Activated CD8-positive, alpha-beta T cell treated with anti-CD3 and anti-CD28 coated beads, Interleukin-2, amount 10 ng/mL, durations not matched to agents 7 days and 5 days (primary cell): ENCODE data around the gene HGD. TPM values are rescaled to one million over a fixed set of nuclear protein-coding genes. Genes with fewer than 3 reads are reported as not detected.

ENCODE experiments used
- ATAC-seq: fragments of 150-1000 bp; cut with Tn5 transposase; one replicate; pipeline ENCODE4 v1.10.0; 2021; ENCODE audit warnings: moderate library complexity
- CTCF ChIA-PET: fragments of 350-600 bp; sonication (Branson Sonifier 250); formaldehyde crosslinking; loops from one replicate; lab custom pipeline; 2021; ENCODE audit warnings: antibody characterized with exemption; lab: Charles Lee
- POLR2A ChIA-PET: fragments of 350-600 bp; sonication (Branson Sonifier 250); formaldehyde crosslinking; loops from one replicate; lab custom pipeline; 2021; ENCODE audit warnings: antibody characterized with exemption; lab: Charles Lee
- DNase-seq: peaks from one replicate; pipeline ENCODE4 v3.0.0-alpha.2; 2020
- H3K27ac Mint-ChIP-seq: one replicate; pipeline ENCODE4 v1.8.0; 2021; ENCODE audit warnings: mild to moderate bottlenecking, mixed read lengths
- H3K27me3 Mint-ChIP-seq: one replicate; pipeline ENCODE4 v1.8.0; 2021; ENCODE audit warnings: low read depth, mixed read lengths
- H3K36me3 Mint-ChIP-seq: one replicate; pipeline ENCODE4 v1.8.0; 2021; ENCODE audit warnings: low read depth, mixed read lengths
- H3K4me1 Mint-ChIP-seq: one replicate; pipeline ENCODE4 v1.8.0; 2021; ENCODE audit warnings: low read depth, mixed read lengths
- H3K4me3 Mint-ChIP-seq: one replicate; pipeline ENCODE4 v1.8.0; 2021; ENCODE audit warnings: mild to moderate bottlenecking, mixed read lengths
- H3K9me3 Mint-ChIP-seq: one replicate; pipeline ENCODE4 v1.8.0; 2022; ENCODE audit warnings: mixed read lengths; ENCODE audit not compliant: insufficient read depth
- total RNA-seq, 2 experiments: library from RNA; stranded (reverse); gene quantifications; one replicate each; pipeline ENCODE4 v1.2.3, GENCODE V29; 2021

Gene HGD
- total RNA-seq, 2 experiments from 2014 or later, result 0.26 to 0.29 TPM

DNA sequence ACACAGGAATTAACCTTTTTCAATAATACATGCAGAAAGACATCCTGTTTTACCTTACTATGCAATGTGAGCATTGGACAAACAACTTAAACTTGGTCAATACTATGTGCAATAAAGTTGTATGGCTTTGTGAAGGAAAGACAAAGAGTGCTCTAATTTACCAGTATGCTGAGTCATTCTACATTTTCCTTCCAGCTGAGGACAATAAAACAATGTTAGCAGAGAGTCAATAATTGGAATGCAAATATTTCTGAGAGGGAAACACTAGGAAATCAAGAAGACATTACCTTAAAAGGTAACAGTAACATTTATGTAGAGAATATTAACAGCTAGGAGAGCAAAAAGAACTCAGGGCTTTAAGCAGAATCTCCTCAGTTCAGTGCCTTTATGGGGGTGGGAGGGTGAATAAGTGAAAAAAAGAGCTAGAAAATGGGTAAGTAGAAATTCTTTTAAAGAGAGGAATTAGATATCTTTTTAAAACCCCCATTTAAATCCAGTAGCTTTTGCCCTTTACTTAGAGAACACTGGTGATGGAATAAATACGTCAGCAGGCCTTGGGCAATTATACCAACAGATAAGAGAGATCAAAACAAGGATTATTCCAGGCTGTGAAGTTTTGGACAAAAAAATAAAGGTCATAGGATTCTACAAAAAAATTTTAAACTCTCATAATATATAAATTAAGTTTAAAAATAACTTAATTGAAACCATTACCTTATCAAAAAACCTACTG is 11.6 kb upstream of the HGD start:
- H3K4me1 Mint-ChIP-seq, result no peaks in the 10 kb centered on the region
- H3K9me3 Mint-ChIP-seq, result no peaks in the 10 kb centered on the region
- no peak for DNase-seq
- H3K27ac Mint-ChIP-seq, result no peak overlapping the region
- H3K4me3 Mint-ChIP-seq, result no peak overlapping the region
- H3K36me3 Mint-ChIP-seq, result peaks cover 14% of the 10 kb centered on the region
- ATAC-seq, result no peak
- ChIA-PET POLR2A (no interaction called here), CTCF (no interaction called here)
- H3K27me3 Mint-ChIP-seq, result no peaks in the 10 kb centered on the region

DNA sequence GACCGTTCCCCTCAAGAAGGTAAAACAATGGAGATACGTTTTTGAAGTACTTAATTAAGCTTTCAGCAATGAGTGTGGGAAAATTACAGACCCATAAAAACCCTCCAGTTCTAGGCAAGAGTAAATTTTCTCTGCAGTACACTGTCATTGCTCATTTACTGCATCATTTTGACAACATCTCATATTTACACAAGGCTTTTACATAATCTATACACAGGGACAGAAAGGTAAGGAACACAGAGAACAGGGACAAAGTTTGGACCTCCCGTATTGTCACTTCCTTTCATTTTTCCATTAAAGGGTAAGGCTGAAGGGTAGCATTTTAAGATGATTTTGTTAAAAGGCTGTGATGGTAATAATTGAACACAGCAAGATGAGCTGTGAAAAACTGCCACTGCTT is 7.4 kb upstream of the HGD start:
- no peak overlapping the region for H3K27ac Mint-ChIP-seq
- H3K4me3 Mint-ChIP-seq, result no peak overlapping the region

DNA sequence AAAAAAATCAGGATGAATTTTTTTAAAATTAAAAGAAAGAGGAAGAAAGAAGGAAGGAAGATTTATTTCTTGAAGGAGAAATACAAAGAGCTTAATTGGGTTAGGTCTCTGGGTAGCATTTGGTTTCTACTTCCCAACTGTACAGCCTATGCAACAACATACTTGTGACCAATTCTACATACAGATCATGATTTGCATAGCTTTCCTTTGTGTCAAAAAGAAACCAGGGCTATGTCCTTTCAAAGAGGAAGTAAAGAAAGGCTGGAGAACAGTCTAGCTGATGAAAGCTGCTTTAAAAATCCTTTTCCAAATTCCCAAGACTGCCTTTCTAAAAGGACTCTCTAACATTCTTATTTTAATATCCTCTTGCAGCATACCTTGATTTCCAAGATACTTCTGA is 6.1 kb upstream of the HGD start:
- ChIA-PET CTCF (interaction anchor here (1.0 kb wide), 1 partner anchor 107 kb away, joined by 3 read pairs; no protein-coding TSS in a partner anchor), POLR2A (no interaction called here)
- Mint-ChIP-seq H3K36me3 (peaks cover 8% of the 10 kb centered on the region), H3K4me1 (no peaks in the 10 kb centered on the region), H3K4me3 (no peak overlapping the region), H3K27ac (no peak overlapping the region), H3K27me3 (no peaks in the 10 kb centered on the region), H3K9me3 (no peaks in the 10 kb centered on the region)
- no peak for ATAC-seq
- no peak for DNase-seq

More for the DNA sequence above, 7.4 kb upstream of the HGD start:
- no peaks in the 10 kb centered on the region for H3K9me3 Mint-ChIP-seq
- H3K36me3 Mint-ChIP-seq, result peaks cover 8% of the 10 kb centered on the region
- ATAC-seq (no peak), DNase-seq (no peak)
- POLR2A ChIA-PET, result no interaction called here
- CTCF ChIA-PET, result no interaction called here
- H3K27me3 Mint-ChIP-seq, result no peaks in the 10 kb centered on the region
- no peaks in the 10 kb centered on the region for H3K4me1 Mint-ChIP-seq

DNA sequence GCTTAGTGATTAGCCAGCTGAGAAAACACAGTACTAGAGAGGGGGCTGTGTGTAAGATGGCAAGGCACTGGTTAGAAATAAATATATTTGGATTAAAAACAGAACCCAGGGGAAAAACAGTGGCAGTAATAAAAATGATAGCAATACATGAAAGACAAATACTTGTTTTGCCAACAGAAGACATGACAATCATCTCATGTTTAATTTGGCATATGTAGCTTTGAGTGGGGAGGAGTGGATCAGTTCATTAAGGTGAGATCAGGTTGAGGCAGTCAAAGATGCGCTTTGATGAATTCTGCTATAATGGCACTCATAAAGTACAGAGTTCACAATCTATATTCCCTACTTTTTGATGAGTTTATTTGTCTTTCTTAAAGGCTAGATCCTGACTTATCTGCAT is 3.4 kb upstream of the HGD start:
- CTCF ChIA-PET, result no interaction called here
- H3K4me1 Mint-ChIP-seq, result no peaks in the 10 kb centered on the region
- H3K27me3 Mint-ChIP-seq, result peaks cover 2% of the 10 kb centered on the region
- ATAC-seq (no peak), DNase-seq (no peak)
- no peak overlapping the region for H3K27ac Mint-ChIP-seq
- POLR2A ChIA-PET, result no interaction called here
- no peak overlapping the region for H3K4me3 Mint-ChIP-seq
- H3K36me3 Mint-ChIP-seq, result peaks cover 4% of the 10 kb centered on the region
- no peaks in the 10 kb centered on the region for H3K9me3 Mint-ChIP-seq

DNA sequence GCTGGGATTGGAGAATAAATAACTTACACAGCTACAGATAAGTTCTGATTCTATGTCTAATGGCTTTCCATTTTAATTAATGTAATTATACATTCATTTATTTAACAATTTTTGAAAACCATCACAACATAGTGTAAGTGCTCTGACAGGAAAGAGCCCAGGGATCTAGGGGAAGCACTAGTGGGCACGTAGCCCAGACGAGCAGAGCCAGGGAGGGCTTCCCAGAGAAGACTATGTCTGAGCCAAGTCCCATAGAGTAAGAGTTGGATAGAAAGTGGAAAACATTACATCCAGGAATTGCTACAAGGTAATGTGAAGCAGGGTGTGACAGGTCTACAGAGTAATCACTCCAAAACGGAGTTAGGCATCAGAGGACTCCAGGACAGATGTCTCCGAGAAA is 2.9 kb upstream of the HGD start:
- no peak overlapping the region for H3K27ac Mint-ChIP-seq
- ChIA-PET CTCF (no interaction called here), POLR2A (no interaction called here)
- H3K36me3 Mint-ChIP-seq, result peaks cover 4% of the 10 kb centered on the region
- no peaks in the 10 kb centered on the region for H3K4me1 Mint-ChIP-seq
- peaks cover 2% of the 10 kb centered on the region for H3K27me3 Mint-ChIP-seq
- no peak for DNase-seq
- H3K9me3 Mint-ChIP-seq, result no peaks in the 10 kb centered on the region
- no peak for ATAC-seq
- H3K4me3 Mint-ChIP-seq, result no peak overlapping the region

DNA sequence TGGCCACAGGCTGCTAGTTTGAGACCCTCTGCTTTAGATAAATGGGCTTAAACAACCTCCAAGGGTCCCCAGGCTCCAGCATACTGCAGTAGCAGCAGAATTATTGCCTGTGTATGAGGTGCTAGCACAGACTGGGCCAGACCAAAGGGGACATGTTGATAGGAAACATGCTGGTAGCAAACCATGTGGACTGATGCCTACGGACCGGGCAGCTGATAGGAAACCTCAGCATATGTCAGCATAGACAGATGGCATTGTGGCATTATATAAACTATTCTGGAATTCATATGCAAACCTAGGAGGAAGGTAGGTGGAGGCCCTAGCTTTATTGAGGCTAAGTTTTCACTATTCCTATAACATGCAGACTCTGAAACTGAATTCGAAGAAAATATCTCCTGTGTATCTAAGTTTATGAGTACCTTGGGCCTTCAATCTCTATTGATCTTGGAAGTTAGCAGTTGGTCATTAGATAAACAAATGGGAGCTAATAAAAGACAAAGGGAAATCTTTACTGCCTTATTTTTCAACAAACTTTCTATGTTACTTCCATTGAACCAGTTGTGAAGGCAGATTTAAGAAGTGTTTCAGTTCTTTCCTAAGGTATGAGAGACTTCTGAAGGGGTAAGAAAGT is 1.7 kb upstream of the HGD start:
- H3K4me3 Mint-ChIP-seq, result no peak overlapping the region
- CTCF ChIA-PET, result interaction anchor here (1.1 kb wide), 1 partner anchor 111 kb away, joined by 3 read pairs; no protein-coding TSS in a partner anchor
- peaks cover 2% of the 10 kb centered on the region for H3K27me3 Mint-ChIP-seq
- H3K9me3 Mint-ChIP-seq, result no peaks in the 10 kb centered on the region
- no peaks in the 10 kb centered on the region for H3K36me3 Mint-ChIP-seq
- H3K27ac Mint-ChIP-seq, result no peak overlapping the region
- ATAC-seq (no peak), DNase-seq (no peak)
- POLR2A ChIA-PET, result no interaction called here
- no peaks in the 10 kb centered on the region for H3K4me1 Mint-ChIP-seq

DNA sequence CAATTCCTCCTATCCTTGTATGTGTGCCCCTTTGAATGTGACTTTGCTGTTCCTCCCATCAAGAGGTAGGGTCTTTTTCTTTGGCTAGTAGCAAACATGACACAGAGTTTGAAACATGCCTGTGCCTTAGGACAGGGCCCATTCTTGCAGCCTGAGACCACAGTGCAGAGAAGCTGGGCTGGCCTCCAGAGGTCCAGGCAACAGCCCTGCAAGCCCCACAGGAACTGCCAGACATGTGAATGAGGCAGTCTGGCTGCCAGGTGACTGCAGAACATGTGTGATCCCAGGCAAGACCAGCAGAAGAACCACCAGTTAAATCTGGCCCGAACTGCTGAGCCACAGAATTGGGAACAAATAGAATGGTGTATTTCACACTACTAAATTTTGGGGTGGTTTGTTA is 1.2 kb upstream of the HGD start:
- POLR2A ChIA-PET, result interaction anchor here (0.8 kb wide), 1 partner anchor 83 kb away, joined by 4 read pairs; no protein-coding TSS in a partner anchor
- Mint-ChIP-seq H3K4me1 (peaks cover 4% of the 10 kb centered on the region), H3K36me3 (no peaks in the 10 kb centered on the region), H3K4me3 (no peak overlapping the region), H3K27ac (no peak overlapping the region), H3K9me3 (no peaks in the 10 kb centered on the region), H3K27me3 (peaks cover 2% of the 10 kb centered on the region)
- CTCF ChIA-PET, result interaction anchor here (1.1 kb wide), 1 partner anchor 112 kb away, joined by 3 read pairs; no protein-coding TSS in a partner anchor
- DNase-seq, result no peak
- ATAC-seq, result no peak

DNA sequence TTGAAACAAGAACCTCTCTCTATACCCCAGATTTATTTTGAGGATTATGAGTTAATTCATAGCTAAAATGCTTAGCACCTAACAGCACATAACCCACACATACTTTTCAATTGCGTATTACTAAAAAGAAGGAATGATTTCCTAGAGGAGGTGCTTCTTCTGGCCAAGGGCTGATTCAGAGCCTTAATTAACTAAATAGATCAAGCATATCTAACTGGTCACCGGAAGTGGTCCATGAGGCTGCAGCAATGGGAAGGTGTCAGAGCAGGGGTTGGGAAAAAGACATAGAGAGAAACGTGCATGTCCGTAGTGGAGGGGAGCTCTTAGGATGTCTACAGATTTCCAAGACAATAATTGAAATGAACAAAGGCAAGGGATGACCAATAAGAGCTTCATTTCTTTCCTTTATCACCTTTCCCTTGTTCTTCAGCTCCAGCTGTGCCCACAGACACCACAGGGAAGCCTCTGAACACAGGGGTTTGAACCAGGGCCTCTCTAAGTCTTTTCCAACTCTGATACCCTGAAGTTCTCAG is 467 bp downstream of the HGD start:
- Mint-ChIP-seq H3K4me3 (no peak overlapping the region), H3K4me1 (peaks cover 4% of the 10 kb centered on the region), H3K27ac (no peak overlapping the region), H3K36me3 (peaks cover 3% of the 10 kb centered on the region), H3K27me3 (peaks cover 2% of the 10 kb centered on the region), H3K9me3 (peaks cover 4% of the 10 kb centered on the region)
- CTCF ChIA-PET, result no interaction called here
- POLR2A ChIA-PET, result no interaction called here
- ATAC-seq, result no peak
- no peak for DNase-seq

DNA sequence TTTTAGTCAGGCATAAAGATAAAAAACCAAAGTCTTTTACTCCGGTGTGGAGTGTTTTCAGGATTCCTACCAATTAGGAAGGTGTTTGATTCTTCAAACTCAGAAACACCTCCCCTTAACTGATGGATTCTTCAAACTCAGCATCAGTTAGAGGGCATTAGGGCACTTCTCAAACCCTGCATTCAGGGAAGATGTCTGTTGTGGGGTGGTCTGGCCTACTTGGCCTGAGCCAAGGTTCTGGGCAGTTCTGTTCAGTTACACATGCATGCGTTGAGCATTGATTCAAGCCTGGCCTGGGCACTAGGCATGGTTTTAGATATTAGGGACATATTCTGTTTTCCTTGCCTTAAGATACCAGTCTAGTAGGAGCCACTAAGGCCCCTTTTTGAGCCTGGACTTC is 1.0 kb downstream of the HGD start:
- peaks cover 4% of the 10 kb centered on the region for H3K4me1 Mint-ChIP-seq
- no peak for ATAC-seq
- POLR2A ChIA-PET, result no interaction called here
- peaks cover 2% of the 10 kb centered on the region for H3K27me3 Mint-ChIP-seq
- CTCF ChIA-PET, result no interaction called here
- H3K4me3 Mint-ChIP-seq, result no peak overlapping the region
- H3K36me3 Mint-ChIP-seq, result peaks cover 3% of the 10 kb centered on the region
- peaks cover 4% of the 10 kb centered on the region for H3K9me3 Mint-ChIP-seq
- no peak for DNase-seq
- no peak overlapping the region for H3K27ac Mint-ChIP-seq

DNA sequence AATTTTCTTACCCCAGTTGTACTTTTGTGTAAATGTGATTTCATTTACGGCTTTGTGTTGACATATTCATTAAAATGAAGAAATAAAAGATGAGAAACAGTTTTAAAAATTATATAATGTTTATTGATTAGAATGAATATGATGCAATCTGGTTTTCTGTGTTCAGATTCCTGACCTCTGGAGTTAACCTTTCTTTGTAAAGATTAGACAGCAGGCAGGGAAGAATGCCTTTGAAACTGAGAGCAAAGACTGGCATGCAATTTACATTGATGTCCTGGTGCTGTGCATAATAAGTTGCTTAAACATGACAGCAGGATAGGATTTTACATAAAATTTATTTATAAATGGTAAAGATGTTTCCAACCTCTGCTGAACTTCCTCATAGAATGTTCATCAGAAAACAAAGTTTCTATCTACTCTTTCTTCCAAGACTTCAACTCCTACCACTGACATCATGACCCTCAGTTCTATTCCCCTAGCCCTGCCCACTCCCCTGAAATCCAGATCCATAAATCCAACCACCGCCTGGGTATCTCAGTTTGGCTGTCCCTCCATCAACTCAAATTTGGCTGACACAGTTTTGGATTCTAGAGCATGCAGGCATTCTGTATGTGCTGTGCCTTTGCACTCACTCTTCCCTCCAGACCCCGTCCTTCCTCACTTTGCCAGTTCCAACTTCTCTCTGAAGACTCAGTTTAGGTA is 1.7 kb downstream of the HGD start:
- DNase-seq (no peak), ATAC-seq (no peak)
- Mint-ChIP-seq H3K4me3 (no peak overlapping the region), H3K4me1 (peaks cover 4% of the 10 kb centered on the region), H3K36me3 (peaks cover 3% of the 10 kb centered on the region), H3K9me3 (peaks cover 4% of the 10 kb centered on the region), H3K27ac (no peak overlapping the region), H3K27me3 (peaks cover 4% of the 10 kb centered on the region)
- CTCF ChIA-PET, result no interaction called here
- POLR2A ChIA-PET, result no interaction called here

DNA sequence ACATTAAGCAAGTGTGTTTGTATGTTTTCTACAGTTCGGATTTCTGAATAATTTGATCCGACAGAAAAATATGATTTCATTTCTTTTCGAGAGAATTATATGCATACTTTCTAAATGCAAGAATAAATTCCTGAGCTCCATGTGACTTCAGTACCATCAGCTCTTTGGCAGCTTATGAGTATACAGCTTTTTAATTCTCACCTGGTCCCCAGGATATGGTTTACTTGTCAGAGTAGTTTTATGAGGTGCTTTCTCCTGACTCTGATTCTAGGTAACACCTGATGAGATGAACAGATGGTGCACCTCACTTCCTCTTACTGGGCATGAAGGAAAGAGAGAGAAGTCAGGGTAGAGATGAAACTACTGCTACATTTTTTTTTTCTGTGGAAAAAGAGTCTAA is 3.1 kb downstream of the HGD start:
- DNase-seq (no peak), ATAC-seq (no peak)
- POLR2A ChIA-PET, result no interaction called here
- H3K27me3 Mint-ChIP-seq, result peaks cover 4% of the 10 kb centered on the region
- H3K4me1 Mint-ChIP-seq, result peaks cover 4% of the 10 kb centered on the region
- H3K4me3 Mint-ChIP-seq, result no peak overlapping the region
- CTCF ChIA-PET, result interaction anchor here (0.6 to 1.4 kb wide), 3 partner anchors 83 to 1046 kb away, joined by 3 read pairs; partner anchors contain the start of gene NDUFB4
- peaks cover 4% of the 10 kb centered on the region for H3K9me3 Mint-ChIP-seq
- peaks cover 3% of the 10 kb centered on the region for H3K36me3 Mint-ChIP-seq
- H3K27ac Mint-ChIP-seq, result no peak overlapping the region
